ENCODE data around the gene BTN3A1. TPM values are rescaled to one million over a fixed set of nuclear protein-coding genes. Genes with fewer than 3 reads are reported as not detected.
"Not testable (repeated sequence)": the region's sequence is repeated elsewhere in the genome, so short reads cannot be mapped to it uniquely, and the experiment has no call there.

BTN3A1 gene
- total RNA-seq, 2 donors from 2014 or later, result 1.9 to 2.0 TPM

GRCh38 chr6:26355366-26355765 lies 46.7 kb upstream of the BTN3A1 start:
- Histone ChIP-seq H3K4me3 (ENCODE audit: low read length) (no peak overlapping the region), H3K4me1 (ENCODE audit: control insufficient read depth, insufficient read depth, low read length) (no peaks in the 10 kb centered on the region), H3K9me3 (ENCODE audit: control insufficient read depth, low read length) (no peaks in the 10 kb centered on the region), H3K27ac (ENCODE audit: low read depth, low read length) (no peak overlapping the region), H3K27me3 (ENCODE audit: control insufficient read depth, insufficient read depth, low read length, poor library complexity, severe bottlenecking) (no peaks in the 10 kb centered on the region), H3K9ac (ENCODE audit: extremely low read depth, low read length, poor library complexity, severe bottlenecking) (no peak overlapping the region), H3K36me3 (ENCODE audit: control insufficient read depth, insufficient read depth, low read length) (no peaks in the 10 kb centered on the region)
- DNase-seq, result no peak
- no peak for TF ChIP-seq CTCF (conservative IDR thresholded peaks at IDR 0.05)
- no peak overlapping the region for H3K27ac Mint-ChIP-seq
- H3K4me3 Mint-ChIP-seq, result no peak overlapping the region
- H3K4me1 Mint-ChIP-seq, result peaks cover 4% of the 10 kb centered on the region
- H3K36me3 Mint-ChIP-seq (ENCODE audit: low read depth), result no peaks in the 10 kb centered on the region
- H3K9me3 Mint-ChIP-seq, result no peaks in the 10 kb centered on the region
- H3K27me3 Mint-ChIP-seq (ENCODE audit: insufficient read depth), result no peaks in the 10 kb centered on the region

GRCh38 chr6:26357543-26357942 lies 44.5 kb upstream of the BTN3A1 start:
- not testable (repeated sequence) for H3K9me3 ChIP-seq (ENCODE audit: control insufficient read depth, low read length); H3K27ac Mint-ChIP-seq; H3K36me3 Mint-ChIP-seq (ENCODE audit: low read depth); H3K4me1 Mint-ChIP-seq; H3K4me3 ChIP-seq (ENCODE audit: low read length); H3K4me1 ChIP-seq (ENCODE audit: control insufficient read depth, insufficient read depth, low read length); H3K4me3 Mint-ChIP-seq; H3K27me3 ChIP-seq (ENCODE audit: control insufficient read depth, insufficient read depth, low read length, poor library complexity, severe bottlenecking); DNase-seq; H3K36me3 ChIP-seq (ENCODE audit: control insufficient read depth, insufficient read depth, low read length); H3K27me3 Mint-ChIP-seq (ENCODE audit: insufficient read depth); H3K9me3 Mint-ChIP-seq; H3K27ac ChIP-seq (ENCODE audit: low read depth, low read length); H3K9ac ChIP-seq (ENCODE audit: extremely low read depth, low read length, poor library complexity, severe bottlenecking)
- 88 to 93% methylated on average over 11 to 14 of the region's 14 CpGs for WGBS, 2 experiments (ENCODE audit: insufficient coverage in 1 of 2, insufficient read length in 1 of 2)

GRCh38 chr6:26358511-26358981 lies 43.5 kb upstream of the BTN3A1 start:
- no peak overlapping the region for H3K27ac Mint-ChIP-seq
- no peaks in the 10 kb centered on the region for H3K36me3 Mint-ChIP-seq (ENCODE audit: low read depth)
- peaks cover 4% of the 10 kb centered on the region for H3K4me1 Mint-ChIP-seq
- no peak overlapping the region for H3K9ac ChIP-seq (ENCODE audit: extremely low read depth, low read length, poor library complexity, severe bottlenecking)
- no peaks in the 10 kb centered on the region for H3K9me3 Mint-ChIP-seq
- H3K27me3 ChIP-seq (ENCODE audit: control insufficient read depth, insufficient read depth, low read length, poor library complexity, severe bottlenecking), result no peaks in the 10 kb centered on the region
- 87 to 93% methylated on average over 3 to 7 of the region's 7 CpGs for WGBS, 2 experiments (ENCODE audit: insufficient coverage in 1 of 2, insufficient read length in 1 of 2)
- H3K27ac ChIP-seq (ENCODE audit: low read depth, low read length), result no peak overlapping the region
- H3K4me3 ChIP-seq (ENCODE audit: low read length), result no peak overlapping the region
- H3K27me3 Mint-ChIP-seq (ENCODE audit: insufficient read depth), result no peaks in the 10 kb centered on the region
- no peaks in the 10 kb centered on the region for H3K4me1 ChIP-seq (ENCODE audit: control insufficient read depth, insufficient read depth, low read length)
- H3K36me3 ChIP-seq (ENCODE audit: control insufficient read depth, insufficient read depth, low read length), result no peaks in the 10 kb centered on the region
- no peaks in the 10 kb centered on the region for H3K9me3 ChIP-seq (ENCODE audit: control insufficient read depth, low read length)
- no peak for DNase-seq
- TF ChIP-seq CTCF (conservative IDR thresholded peaks at IDR 0.05), result no peak
- H3K4me3 Mint-ChIP-seq, result no peak overlapping the region

- no peak for DNase-seq
- Histone ChIP-seq H3K27me3 (ENCODE audit: control insufficient read depth, insufficient read depth, low read length, poor library complexity, severe bottlenecking) (no peaks in the 10 kb centered on the region), H3K36me3 (ENCODE audit: control insufficient read depth, insufficient read depth, low read length) (no peaks in the 10 kb centered on the region), H3K9ac (ENCODE audit: extremely low read depth, low read length, poor library complexity, severe bottlenecking) (no peak overlapping the region), H3K9me3 (ENCODE audit: control insufficient read depth, low read length) (no peaks in the 10 kb centered on the region), H3K4me1 (ENCODE audit: control insufficient read depth, insufficient read depth, low read length) (no peaks in the 10 kb centered on the region), H3K4me3 (ENCODE audit: low read length) (no peak overlapping the region), H3K27ac (ENCODE audit: low read depth, low read length) (no peak overlapping the region)
- H3K9me3 Mint-ChIP-seq, result no peaks in the 10 kb centered on the region
- H3K27ac Mint-ChIP-seq, result no peak overlapping the region
- H3K36me3 Mint-ChIP-seq (ENCODE audit: low read depth), result no peaks in the 10 kb centered on the region
- no peaks in the 10 kb centered on the region for H3K4me1 Mint-ChIP-seq
- no peak overlapping the region for H3K4me3 Mint-ChIP-seq
- no peak for TF ChIP-seq CTCF (conservative IDR thresholded peaks at IDR 0.05)
- 93 to 95% methylated on average over 2 to 5 of the region's 5 CpGs for WGBS, 2 experiments (ENCODE audit: insufficient coverage in 1 of 2, insufficient read length in 1 of 2)
- H3K27me3 Mint-ChIP-seq (ENCODE audit: insufficient read depth), result no peaks in the 10 kb centered on the region
These were observed 42.3 kb upstream of the BTN3A1 start for GRCh38 chr6:26359765-26360164.

Measured in endodermal cell (in vitro differentiated cells).